Nephron progenitor cell (in vitro differentiated cells): ENCODE results near the gene VEZT.
A peak's percentile ranks its signal among the peaks of the same experiment; 100 is the strongest.
"Not testable (repeated sequence)": the region's sequence is repeated elsewhere in the genome, so short reads cannot be mapped to it uniquely, and the experiment has no call there.

ENCODE experiments used
- DNase-seq: peaks from one replicate; pipeline ENCODE4 v3.0.0; 2021
- H3K27ac Mint-ChIP-seq: 2 replicates; pipeline ENCODE4 v1.8.0; 2021; ENCODE audit warnings: mild to moderate bottlenecking, moderate library complexity, mixed read lengths
- H3K27me3 Mint-ChIP-seq: 2 replicates; pipeline ENCODE4 v1.8.0; 2021; ENCODE audit warnings: mild to moderate bottlenecking, low read depth, mixed read lengths; ENCODE audit not compliant: poor library complexity
- H3K36me3 Mint-ChIP-seq: 2 replicates; pipeline ENCODE4 v1.8.0; 2021; ENCODE audit warnings: low read depth, mixed read lengths
- H3K4me1 Mint-ChIP-seq: 2 replicates; pipeline ENCODE4 v1.8.0; 2021; ENCODE audit warnings: mixed read lengths
- H3K4me3 Mint-ChIP-seq: 2 replicates; pipeline ENCODE4 v1.8.0; 2021; ENCODE audit warnings: mild to moderate bottlenecking, moderate library complexity, mixed read lengths
- H3K9me3 Mint-ChIP-seq: 2 replicates; pipeline ENCODE4 v1.8.0; 2021; ENCODE audit warnings: mild to moderate bottlenecking, moderate library complexity, mixed read lengths
- CTCF ChIP-seq: fragments of 200-600 bp; sonication (generic); IDR thresholded peaks from 2 replicates; pipeline ENCODE4 v1.5.0; 2021; ENCODE audit warnings: antibody characterized with exemption

Gene VEZT

DNA sequence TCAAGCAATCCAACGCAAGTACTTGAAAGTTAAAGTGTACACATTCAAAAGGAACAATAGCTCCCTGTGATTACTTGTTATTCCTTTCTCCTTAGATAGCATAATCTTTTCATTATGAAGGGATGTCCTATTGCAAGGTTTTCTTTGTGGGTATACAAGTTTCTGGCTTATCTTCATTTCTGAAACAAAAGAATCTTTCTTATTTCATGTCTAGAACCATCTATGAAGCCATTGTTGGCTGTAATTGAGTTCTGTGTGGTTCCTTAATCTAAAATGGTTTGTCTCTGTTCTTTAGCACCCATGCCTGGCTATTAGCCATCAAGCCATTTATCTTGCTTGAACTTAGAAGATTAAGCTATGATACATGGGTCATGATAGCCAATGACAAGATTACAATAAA, 95.0 kb downstream of the VEZT start:
- no peaks in the 10 kb centered on the region for H3K4me1 Mint-ChIP-seq

GRCh38 chr12:95314756-95315155, 97.1 kb downstream of the VEZT start:
- not testable (repeated sequence) for H3K4me3 Mint-ChIP-seq, H3K27me3 Mint-ChIP-seq, H3K36me3 Mint-ChIP-seq, H3K9me3 Mint-ChIP-seq, DNase-seq, H3K4me1 Mint-ChIP-seq
- peak overlapping the region; percentile 3 for H3K27ac Mint-ChIP-seq

More for the DNA sequence above, 95.0 kb downstream of the VEZT start:
- no peaks in the 10 kb centered on the region for H3K9me3 Mint-ChIP-seq
- H3K27ac Mint-ChIP-seq, result no peak overlapping the region
- TF ChIP-seq CTCF, result no peak
- no peak overlapping the region for H3K4me3 Mint-ChIP-seq
- DNase-seq, result no peak
- no peaks in the 10 kb centered on the region for H3K27me3 Mint-ChIP-seq
- peaks cover 18% of the 10 kb centered on the region for H3K36me3 Mint-ChIP-seq

DNA sequence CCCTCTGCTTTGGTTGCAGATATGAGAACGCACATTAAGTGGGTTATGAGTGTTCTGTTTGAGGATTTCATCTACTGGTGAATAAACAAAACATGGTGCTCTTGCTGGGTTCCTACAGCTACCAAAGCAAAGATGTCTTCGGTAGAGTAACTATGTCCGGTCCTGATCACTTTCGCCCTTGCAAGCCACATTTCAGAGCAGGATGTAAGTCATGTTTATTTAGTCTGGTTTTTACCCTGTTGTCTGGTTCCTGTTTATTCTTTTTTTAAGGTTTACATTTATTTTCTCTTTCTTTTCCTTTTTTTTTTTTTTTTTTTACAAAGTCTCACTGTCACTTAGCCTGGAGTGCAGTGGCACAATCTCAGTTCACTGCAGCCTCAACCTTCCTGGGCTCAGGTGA, 99.2 kb downstream of the VEZT start:
- no peaks in the 10 kb centered on the region for H3K4me1 Mint-ChIP-seq
- H3K27me3 Mint-ChIP-seq, result no peaks in the 10 kb centered on the region
- no peaks in the 10 kb centered on the region for H3K9me3 Mint-ChIP-seq
- no peaks in the 10 kb centered on the region for H3K36me3 Mint-ChIP-seq
- TF ChIP-seq CTCF, result no peak
- no peak overlapping the region for H3K27ac Mint-ChIP-seq
- no peak for DNase-seq
- H3K4me3 Mint-ChIP-seq, result no peak overlapping the region

DNA sequence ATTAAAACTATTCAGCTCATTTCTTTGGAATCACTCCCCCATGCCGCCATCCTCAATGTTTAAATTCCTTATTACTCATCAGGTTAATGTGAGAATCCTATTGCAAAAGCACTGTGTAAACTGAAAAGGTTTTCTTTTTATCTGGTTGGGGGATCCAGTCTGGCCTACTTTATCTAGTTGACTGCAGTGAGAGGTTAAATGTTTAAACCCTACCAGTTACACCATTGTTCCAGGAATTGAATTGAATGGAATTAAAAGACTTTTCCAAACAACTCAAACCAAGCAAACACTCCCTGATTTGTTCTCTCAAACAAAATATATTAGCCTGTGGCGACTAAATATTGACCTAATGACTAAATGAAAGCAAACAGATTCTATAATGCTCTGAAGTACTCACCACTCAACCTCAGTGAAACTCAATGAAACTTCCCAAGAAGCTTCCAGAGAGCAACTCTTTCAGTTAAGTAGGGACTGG, 100.5 kb downstream of the VEZT start:
- Mint-ChIP-seq H3K4me3 (no peak overlapping the region), H3K36me3 (no peaks in the 10 kb centered on the region), H3K9me3 (no peaks in the 10 kb centered on the region), H3K4me1 (no peaks in the 10 kb centered on the region), H3K27me3 (no peaks in the 10 kb centered on the region), H3K27ac (no peak overlapping the region)
- no peak for TF ChIP-seq CTCF
- no peak for DNase-seq

DNA sequence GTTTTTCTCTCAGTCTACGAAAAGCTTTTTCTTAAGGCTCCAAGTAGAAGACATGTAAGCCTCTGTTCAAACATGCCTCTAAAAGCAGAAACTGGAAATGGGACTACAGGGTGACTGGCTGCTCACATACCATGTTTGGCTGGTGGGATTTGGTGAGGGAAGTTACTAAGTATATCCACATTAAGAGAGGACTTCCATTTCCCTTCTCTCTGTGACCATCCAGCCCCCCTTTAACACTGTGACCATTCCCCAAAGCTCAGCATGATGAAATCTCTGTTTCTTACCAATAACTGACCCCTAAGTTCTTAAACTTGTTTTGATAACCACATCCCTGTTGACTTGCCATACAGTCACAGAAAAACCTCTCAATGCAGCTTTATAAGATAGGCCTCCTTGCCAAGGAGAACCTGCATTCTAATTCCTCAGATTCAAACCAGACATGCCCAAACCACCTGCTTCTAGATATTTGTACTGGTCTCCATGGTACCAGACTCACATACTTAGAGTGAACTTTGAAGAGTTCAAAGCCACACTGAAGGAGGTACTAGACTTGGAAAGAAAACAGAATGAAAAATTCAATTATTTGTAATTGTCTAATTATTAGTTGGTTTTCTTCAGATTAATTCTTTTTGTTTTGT, 102.2 kb downstream of the VEZT start:
- TF ChIP-seq CTCF, result no peak
- Mint-ChIP-seq H3K27ac (no peak overlapping the region), H3K36me3 (no peaks in the 10 kb centered on the region), H3K9me3 (no peaks in the 10 kb centered on the region), H3K27me3 (no peaks in the 10 kb centered on the region), H3K4me3 (no peak overlapping the region), H3K4me1 (no peaks in the 10 kb centered on the region)
- no peak for DNase-seq

DNA sequence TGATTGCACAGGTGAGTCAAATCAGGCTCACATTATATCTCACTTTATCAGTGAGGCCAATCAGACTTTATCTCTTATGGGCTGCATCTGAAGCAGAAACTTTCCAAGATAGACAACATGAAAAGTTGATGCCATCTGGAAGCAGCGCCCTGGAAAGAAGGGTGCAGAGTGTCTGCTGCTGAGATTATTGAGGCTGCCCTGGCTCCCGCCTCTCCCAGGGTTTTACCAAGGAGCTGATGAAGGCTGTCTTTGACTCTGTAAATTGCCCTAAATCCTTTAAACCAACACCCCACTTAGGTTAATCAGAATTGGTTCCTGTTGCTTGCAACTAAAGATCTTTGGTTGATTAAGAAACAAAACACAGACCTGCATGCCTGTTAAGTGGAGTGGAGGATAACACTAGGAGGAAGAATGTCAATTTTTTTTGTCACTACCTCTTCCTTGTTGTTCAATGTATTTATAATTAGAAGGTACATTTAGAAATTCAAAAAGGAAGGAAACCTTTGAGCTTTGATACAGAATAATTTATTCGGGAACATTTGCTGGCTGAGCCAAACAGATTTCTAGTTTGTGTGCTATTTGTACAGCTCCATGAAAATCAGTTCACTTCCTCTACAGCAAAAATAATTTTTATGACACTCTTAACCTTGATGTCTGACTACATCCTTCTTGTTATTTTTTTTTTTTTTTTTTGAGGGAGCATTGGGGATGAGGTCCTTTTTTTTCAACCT, 104.1 kb downstream of the VEZT start:
- Mint-ChIP-seq H3K27ac (no peak overlapping the region), H3K36me3 (no peaks in the 10 kb centered on the region), H3K4me1 (no peaks in the 10 kb centered on the region), H3K4me3 (no peak overlapping the region), H3K27me3 (no peaks in the 10 kb centered on the region), H3K9me3 (no peaks in the 10 kb centered on the region)
- DNase-seq, result no peak
- no peak for TF ChIP-seq CTCF
